Measurements from ENCODE around the gene CYB5A.
"Not testable (repeated sequence)": the region's sequence is repeated elsewhere in the genome, so short reads cannot be mapped to it uniquely, and the experiment has no call there.

The CYB5A gene

DNA sequence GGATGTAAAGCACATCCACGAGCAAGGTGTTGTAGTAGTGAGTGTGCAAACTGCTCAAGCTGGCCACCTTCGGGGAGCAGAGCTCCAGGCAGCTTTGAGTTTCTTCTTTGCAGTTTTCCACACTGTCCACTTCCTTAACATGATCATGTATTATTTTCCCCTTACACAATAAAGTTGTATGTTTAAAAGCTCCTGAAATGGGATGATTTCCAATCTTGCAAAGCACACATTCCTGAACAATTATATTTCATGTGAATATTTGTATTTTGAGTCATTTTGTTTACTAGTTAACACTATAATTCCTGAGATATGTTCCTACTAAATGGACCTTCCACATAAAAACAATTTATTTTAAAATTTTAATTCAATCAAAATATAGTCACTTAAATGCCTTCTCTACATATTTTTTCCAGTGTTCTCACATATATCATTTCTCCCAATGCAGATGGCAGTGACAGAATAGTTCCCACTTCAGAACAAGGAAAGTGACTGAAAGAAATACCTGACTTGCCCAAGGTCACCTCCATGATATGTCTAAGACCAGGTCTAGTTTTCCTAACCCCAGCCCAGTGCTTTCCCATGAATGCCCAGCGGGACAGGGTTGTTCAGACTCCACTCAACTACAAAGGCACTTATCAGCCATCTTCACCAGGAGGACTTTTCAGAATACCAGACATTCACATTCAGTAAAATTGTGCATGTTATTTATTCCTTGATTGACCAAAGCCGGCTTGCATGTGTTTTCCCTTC is 5.5 kb downstream of the CYB5A start:
- Histone ChIP-seq H3K27me3 (ENCODE audit: control insufficient read depth in 1 of 2, insufficient read depth in 2 of 2, low read length in 2 of 2) (no peaks in the 10 kb centered on the region), H3K36me3 (ENCODE audit: control insufficient read depth in 1 of 2, insufficient read depth in 2 of 2, low read length in 2 of 2) (peaks cover 0 to 9% of the 10 kb centered on the region in 2 donors), H3K9me3 (ENCODE audit: control insufficient read depth in 1 of 2, low read length in 2 of 2) (no peaks in the 10 kb centered on the region), H3K4me3 (ENCODE audit: low read depth in 1 of 2, low read length in 2 of 2) (no peak overlapping the region), H3K27ac (ENCODE audit: low read depth, low read length) (no peak overlapping the region), H3K9ac (ENCODE audit: low read depth in 1 of 2, low read length in 2 of 2) (no peak overlapping the region), H3K4me1 (ENCODE audit: control insufficient read depth in 1 of 2, insufficient read depth in 2 of 2, low read length in 2 of 2) (peaks cover 55 to 59% of the 10 kb centered on the region in 2 donors)

DNA sequence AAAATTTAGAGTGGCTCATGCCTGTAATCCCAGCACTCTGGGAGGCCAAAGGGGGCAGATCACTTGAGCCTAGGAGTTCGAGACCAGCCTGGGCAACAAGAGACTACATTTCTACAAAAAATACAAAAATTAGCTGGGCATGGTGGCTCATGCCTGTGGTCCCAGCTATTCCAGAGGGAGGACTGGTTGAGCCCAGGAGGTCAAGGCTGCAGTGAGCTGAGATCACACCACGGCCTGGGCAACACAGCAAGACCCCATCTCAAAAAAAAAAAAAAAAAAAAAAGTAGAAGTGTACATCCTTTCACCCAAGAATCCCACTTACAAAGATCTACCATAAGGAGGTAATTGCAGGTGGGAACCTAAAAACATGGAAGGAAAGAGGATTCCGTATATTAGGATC is 6.2 kb downstream of the CYB5A start:
- not testable (repeated sequence) for H3K27me3 ChIP-seq (ENCODE audit: control insufficient read depth in 1 of 2, insufficient read depth in 2 of 2, low read length in 2 of 2); H3K27ac ChIP-seq (ENCODE audit: low read depth, low read length); H3K9me3 ChIP-seq (ENCODE audit: control insufficient read depth in 1 of 2, low read length in 2 of 2); H3K4me3 ChIP-seq (ENCODE audit: low read depth in 1 of 2, low read length in 2 of 2); H3K9ac ChIP-seq (ENCODE audit: low read depth in 1 of 2, low read length in 2 of 2)
- Histone ChIP-seq H3K36me3 (ENCODE audit: control insufficient read depth in 1 of 2, insufficient read depth in 2 of 2, low read length in 2 of 2) (peaks cover 0 to 13% of the 10 kb centered on the region in 2 donors), H3K4me1 (ENCODE audit: control insufficient read depth in 1 of 2, insufficient read depth in 2 of 2, low read length in 2 of 2) (peaks cover 60 to 61% of the 10 kb centered on the region in 2 donors)

DNA sequence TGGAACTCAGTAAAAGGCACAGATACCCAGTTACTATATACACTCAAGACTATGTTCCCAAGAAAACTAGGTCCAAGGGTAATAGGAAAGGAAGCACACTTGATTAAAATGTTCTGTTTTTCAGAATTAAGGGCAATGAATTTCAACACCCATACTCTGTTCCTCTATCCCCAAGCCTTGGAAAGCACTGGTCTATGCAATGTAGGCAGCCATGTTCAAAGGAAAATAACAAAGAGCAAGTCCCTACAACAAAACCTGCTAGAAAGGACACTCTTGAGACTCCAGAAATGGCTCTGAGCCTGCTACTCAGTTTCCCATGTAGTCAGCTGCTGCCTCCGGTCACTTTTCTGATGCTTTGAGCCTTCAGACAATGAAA is 6.8 kb downstream of the CYB5A start:
- Histone ChIP-seq H3K36me3 (ENCODE audit: control insufficient read depth in 1 of 2, insufficient read depth in 2 of 2, low read length in 2 of 2) (peaks cover 0 to 13% of the 10 kb centered on the region in 2 donors), H3K27me3 (ENCODE audit: control insufficient read depth in 1 of 2, insufficient read depth in 2 of 2, low read length in 2 of 2) (no peaks in the 10 kb centered on the region), H3K4me1 (ENCODE audit: control insufficient read depth in 1 of 2, insufficient read depth in 2 of 2, low read length in 2 of 2) (peaks cover 60 to 61% of the 10 kb centered on the region in 2 donors), H3K9ac (ENCODE audit: low read depth in 1 of 2, low read length in 2 of 2) (no peak overlapping the region), H3K27ac (ENCODE audit: low read depth, low read length) (no peak overlapping the region), H3K4me3 (ENCODE audit: low read depth in 1 of 2, low read length in 2 of 2) (peak overlapping the region in 1 of 2 donors; percentile 15), H3K9me3 (ENCODE audit: control insufficient read depth in 1 of 2, low read length in 2 of 2) (no peaks in the 10 kb centered on the region)

DNA sequence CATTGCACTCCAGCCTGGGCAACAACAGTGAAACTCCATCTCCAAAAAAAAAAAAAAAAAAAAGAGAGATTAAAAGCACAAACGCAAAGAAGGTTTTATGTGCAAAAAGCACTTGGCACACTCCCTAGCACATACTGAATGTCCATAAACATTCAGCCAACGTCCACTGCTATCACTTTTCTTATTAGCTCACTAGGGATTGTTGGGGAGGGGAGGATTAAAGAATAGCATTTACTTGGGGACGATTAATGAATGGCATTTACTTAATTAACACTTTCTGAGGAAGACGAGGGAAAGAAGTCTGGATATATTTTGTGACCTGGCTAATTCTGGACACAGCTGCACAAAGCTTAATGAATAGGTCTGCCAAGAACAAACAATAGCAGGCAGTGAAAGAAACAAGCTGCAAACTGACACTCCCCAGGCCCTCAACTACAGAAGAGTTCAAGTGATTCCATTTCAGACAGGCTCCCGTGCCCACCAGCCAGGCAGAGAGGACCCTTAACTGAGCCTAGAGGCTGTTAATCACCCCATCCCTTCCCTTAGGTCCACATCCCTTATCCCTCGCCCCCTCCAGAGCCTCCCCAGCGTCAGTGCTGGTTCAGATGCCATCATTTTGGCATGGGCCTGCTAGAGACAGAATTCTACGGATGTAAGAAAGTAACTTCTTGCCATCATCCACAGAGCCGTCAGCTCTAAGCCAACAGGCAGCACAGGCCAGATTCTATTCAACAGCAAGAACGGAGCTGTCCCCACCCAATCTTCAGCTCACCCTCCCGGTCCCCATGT is 7.4 kb downstream of the CYB5A start:
- peak overlapping the region; percentile 6 to 15 for H3K4me3 ChIP-seq (ENCODE audit: low read depth in 1 of 2, low read length in 2 of 2)
- H3K4me1 ChIP-seq (ENCODE audit: control insufficient read depth in 1 of 2, insufficient read depth in 2 of 2, low read length in 2 of 2) = peaks cover 60 to 61% of the 10 kb centered on the region in 2 donors

DNA sequence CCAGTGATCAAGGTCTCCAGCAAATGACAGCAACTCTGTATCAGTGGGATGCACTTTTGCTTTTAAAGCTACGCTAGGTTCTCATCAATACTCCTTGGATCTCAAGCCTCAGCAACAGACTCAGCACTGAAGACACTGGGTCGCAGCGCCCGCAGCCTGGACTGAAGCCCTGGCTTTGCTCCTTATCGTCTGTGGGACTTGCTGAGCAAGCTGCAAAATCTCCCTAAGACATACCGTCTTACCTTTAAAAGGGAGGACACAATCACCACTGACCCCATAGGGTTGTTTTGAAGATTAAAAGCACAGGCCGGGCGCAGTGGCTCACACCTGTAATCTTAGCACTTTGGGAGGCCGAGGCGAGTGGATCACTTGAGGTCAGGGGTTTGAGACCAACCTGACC is 8.1 kb downstream of the CYB5A start:
- H3K27ac ChIP-seq (ENCODE audit: low read depth, low read length) = no peak overlapping the region
- H3K27me3 ChIP-seq (ENCODE audit: control insufficient read depth in 1 of 2, insufficient read depth in 2 of 2, low read length in 2 of 2) = no peaks in the 10 kb centered on the region
- H3K4me3 ChIP-seq (ENCODE audit: low read depth in 1 of 2, low read length in 2 of 2) = peak overlapping the region; percentile 23 to 41
- H3K9ac ChIP-seq (ENCODE audit: low read depth in 1 of 2, low read length in 2 of 2) = peak overlapping the region in 1 of 2 donors; percentile 26
- H3K4me1 ChIP-seq (ENCODE audit: control insufficient read depth in 1 of 2, insufficient read depth in 2 of 2, low read length in 2 of 2) = peaks cover 58 to 59% of the 10 kb centered on the region in 2 donors
- H3K9me3 ChIP-seq (ENCODE audit: control insufficient read depth in 1 of 2, low read length in 2 of 2) = no peaks in the 10 kb centered on the region
- peaks cover 0 to 15% of the 10 kb centered on the region in 2 donors for H3K36me3 ChIP-seq (ENCODE audit: control insufficient read depth in 1 of 2, insufficient read depth in 2 of 2, low read length in 2 of 2)

More for the DNA sequence above, 7.4 kb downstream of the CYB5A start:
- Histone ChIP-seq H3K27me3 (ENCODE audit: control insufficient read depth in 1 of 2, insufficient read depth in 2 of 2, low read length in 2 of 2) (no peaks in the 10 kb centered on the region), H3K27ac (ENCODE audit: low read depth, low read length) (no peak overlapping the region), H3K9ac (ENCODE audit: low read depth in 1 of 2, low read length in 2 of 2) (peak overlapping the region; percentile 11 to 27), H3K9me3 (ENCODE audit: control insufficient read depth in 1 of 2, low read length in 2 of 2) (no peaks in the 10 kb centered on the region), H3K36me3 (ENCODE audit: control insufficient read depth in 1 of 2, insufficient read depth in 2 of 2, low read length in 2 of 2) (peaks cover 0 to 13% of the 10 kb centered on the region in 2 donors)

DNA sequence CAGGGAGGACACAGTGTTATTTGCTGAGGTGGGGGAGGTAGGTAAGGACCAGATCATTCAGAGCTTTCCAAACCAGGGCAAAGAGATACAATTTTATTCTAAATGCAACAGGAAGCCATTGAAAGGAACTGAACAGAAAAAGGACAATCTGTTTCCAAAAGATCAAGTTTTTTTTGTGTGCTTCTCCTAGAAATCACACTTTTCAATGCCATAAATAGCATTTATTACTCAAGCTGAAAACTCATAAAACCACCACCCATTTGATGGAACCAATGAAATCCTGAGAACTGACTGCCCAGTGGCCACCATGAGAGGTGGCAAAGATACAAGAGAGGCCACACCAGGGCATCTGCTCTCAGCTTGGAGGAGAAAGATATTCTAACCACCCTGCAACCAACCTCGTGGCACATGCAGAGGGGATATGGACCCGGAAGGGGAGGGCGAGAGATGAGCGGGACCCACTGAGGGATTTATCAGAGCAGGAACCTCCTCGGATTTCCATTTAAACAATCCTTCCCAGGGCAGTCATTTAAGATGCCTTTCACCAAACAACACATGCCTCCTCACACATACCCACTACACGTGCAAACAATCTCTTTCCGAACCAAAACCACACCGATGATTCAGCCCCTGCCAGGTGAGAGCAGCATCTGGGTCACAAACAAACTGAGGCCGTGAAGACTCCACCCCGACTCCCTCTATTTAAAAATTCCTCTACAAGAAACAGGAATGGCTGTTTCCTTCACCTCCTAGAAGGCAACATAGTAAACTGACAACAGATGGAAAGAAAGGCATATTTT is 8.8 kb downstream of the CYB5A start:
- peak overlapping the region; percentile 26 to 44 for H3K9ac ChIP-seq (ENCODE audit: low read depth in 1 of 2, low read length in 2 of 2)
- peak overlapping the region; percentile 34 to 41 for H3K4me3 ChIP-seq (ENCODE audit: low read depth in 1 of 2, low read length in 2 of 2)
- H3K36me3 ChIP-seq (ENCODE audit: control insufficient read depth in 1 of 2, insufficient read depth in 2 of 2, low read length in 2 of 2) = peaks cover 0 to 15% of the 10 kb centered on the region in 2 donors
- H3K9me3 ChIP-seq (ENCODE audit: control insufficient read depth in 1 of 2, low read length in 2 of 2) = no peaks in the 10 kb centered on the region
- no peaks in the 10 kb centered on the region for H3K27me3 ChIP-seq (ENCODE audit: control insufficient read depth in 1 of 2, insufficient read depth in 2 of 2, low read length in 2 of 2)
- peaks cover 58% of the 10 kb centered on the region in 2 donors for H3K4me1 ChIP-seq (ENCODE audit: control insufficient read depth in 1 of 2, insufficient read depth in 2 of 2, low read length in 2 of 2)
- H3K27ac ChIP-seq (ENCODE audit: low read depth, low read length) = no peak overlapping the region

DNA sequence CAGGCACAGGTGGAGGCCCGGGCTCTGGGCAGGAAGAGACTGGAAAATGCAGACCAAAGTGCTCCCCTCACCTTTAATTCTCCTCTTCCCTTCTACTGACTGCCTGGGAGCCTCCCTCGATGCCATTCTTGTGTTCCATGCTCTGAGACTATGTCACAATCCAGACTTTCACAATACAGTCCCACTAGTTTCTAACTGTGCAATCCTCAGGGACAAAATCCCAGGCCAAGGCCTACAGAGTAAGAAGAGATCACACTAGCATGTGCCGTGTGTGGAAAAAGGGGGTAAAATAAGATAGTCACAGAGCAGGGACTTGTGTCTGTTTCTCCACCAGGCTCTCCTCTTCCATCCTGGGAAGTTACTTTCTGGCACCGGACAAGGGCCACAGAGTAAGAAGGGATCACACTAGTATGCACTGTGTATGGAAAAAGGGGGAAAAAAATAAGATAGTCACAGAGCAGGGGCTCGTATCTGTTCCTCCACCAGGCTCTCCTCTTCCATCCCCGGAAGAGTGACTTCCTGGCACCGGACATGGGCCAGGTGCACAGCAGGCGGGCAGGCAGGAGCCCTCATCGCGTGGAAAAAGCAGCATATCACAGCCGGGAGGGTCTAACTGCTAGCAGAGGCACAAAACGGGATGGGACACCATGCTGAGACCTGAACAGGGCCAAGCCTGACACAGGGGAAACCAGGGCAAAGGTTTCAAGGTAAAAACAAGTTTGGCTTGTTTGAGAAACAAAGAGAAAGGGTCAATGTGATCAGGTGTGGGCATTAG is 9.6 kb downstream of the CYB5A start:
- Histone ChIP-seq H3K9ac (ENCODE audit: low read depth in 1 of 2, low read length in 2 of 2) (peak overlapping the region; percentile 39 to 44), H3K9me3 (ENCODE audit: control insufficient read depth in 1 of 2, low read length in 2 of 2) (no peaks in the 10 kb centered on the region), H3K36me3 (ENCODE audit: control insufficient read depth in 1 of 2, insufficient read depth in 2 of 2, low read length in 2 of 2) (peaks cover 0 to 21% of the 10 kb centered on the region in 2 donors), H3K4me3 (ENCODE audit: low read depth in 1 of 2, low read length in 2 of 2) (peak overlapping the region; percentile 34 to 39), H3K27ac (ENCODE audit: low read depth, low read length) (no peak overlapping the region), H3K4me1 (ENCODE audit: control insufficient read depth in 1 of 2, insufficient read depth in 2 of 2, low read length in 2 of 2) (peaks cover 55 to 60% of the 10 kb centered on the region in 2 donors), H3K27me3 (ENCODE audit: control insufficient read depth in 1 of 2, insufficient read depth in 2 of 2, low read length in 2 of 2) (no peaks in the 10 kb centered on the region)

DNA sequence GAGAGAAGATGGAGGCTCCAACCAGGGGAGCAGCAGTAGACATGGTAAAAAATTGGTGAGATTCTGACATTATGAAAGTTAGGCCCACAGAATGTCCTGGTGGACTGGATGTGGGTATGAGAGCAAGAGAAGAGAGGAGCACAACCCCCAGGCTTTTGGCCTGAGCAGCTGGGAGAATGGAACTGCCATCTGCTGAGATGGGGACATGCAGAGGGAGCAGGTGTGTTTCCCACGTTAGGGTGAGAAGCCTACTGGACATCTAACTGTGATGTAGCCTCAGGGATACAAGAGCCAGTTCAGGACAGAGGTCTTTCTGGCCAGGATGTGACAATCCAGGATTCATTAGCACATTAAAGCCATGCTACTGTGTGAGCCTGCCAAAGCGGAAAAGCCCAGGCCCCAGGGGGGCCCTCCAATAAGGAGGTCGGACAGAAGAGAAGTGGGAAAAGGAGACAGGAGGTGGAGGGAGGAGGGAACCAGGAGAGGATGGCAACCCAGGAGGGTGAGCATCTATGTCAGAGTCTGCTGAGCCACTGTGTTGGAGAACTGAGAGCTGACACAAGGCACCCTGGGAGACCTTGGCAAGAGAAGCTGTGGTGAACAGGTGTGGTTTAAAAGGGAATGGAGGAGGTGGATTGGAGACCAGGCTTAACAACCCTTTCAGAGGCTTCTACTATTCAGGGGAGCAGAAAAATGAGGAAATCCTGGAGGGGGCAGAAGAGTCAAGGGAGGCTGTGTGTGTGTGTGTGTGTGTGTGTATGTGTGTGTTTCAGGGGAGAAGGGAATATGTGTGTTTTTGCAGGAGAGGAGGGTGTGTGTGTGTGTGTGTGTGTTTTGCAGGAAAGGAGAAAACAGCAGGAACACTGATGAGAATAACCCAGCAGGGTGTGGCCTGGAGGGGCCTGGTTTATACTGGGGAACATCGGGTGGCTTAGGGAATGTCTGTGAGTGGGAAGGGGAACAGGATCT is 10.5 kb downstream of the CYB5A start:
- H3K9ac ChIP-seq (ENCODE audit: low read depth in 1 of 2, low read length in 2 of 2) = peak overlapping the region in 1 of 2 donors; percentile 39
- no peaks in the 10 kb centered on the region for H3K27me3 ChIP-seq (ENCODE audit: control insufficient read depth in 1 of 2, insufficient read depth in 2 of 2, low read length in 2 of 2)
- peaks cover 55 to 68% of the 10 kb centered on the region in 2 donors for H3K4me1 ChIP-seq (ENCODE audit: control insufficient read depth in 1 of 2, insufficient read depth in 2 of 2, low read length in 2 of 2)
- H3K4me3 ChIP-seq (ENCODE audit: low read depth in 1 of 2, low read length in 2 of 2) = peak overlapping the region in 1 of 2 donors; percentile 39
- H3K9me3 ChIP-seq (ENCODE audit: control insufficient read depth in 1 of 2, low read length in 2 of 2) = no peaks in the 10 kb centered on the region
- peaks cover 0 to 22% of the 10 kb centered on the region in 2 donors for H3K36me3 ChIP-seq (ENCODE audit: control insufficient read depth in 1 of 2, insufficient read depth in 2 of 2, low read length in 2 of 2)
- H3K27ac ChIP-seq (ENCODE audit: low read depth, low read length) = no peak overlapping the region
